T-helper 22 cell (primary cell): Measurements from ENCODE around the gene RAB44.
"Not testable (repeated sequence)": the region's sequence is repeated elsewhere in the genome, so short reads cannot be mapped to it uniquely, and the experiment has no call there.

Source experiments
- DNase-seq: peaks from one replicate; pipeline ENCODE4 v3.0.0-alpha.2; 2020; ENCODE audit warnings: low read depth

The RAB44 gene

GRCh38 chr6:36685926-36686667, 11.5 kb upstream of the RAB44 start:
- no peak for DNase-seq

GRCh38 chr6:36686668-36687513, 10.7 kb upstream of the RAB44 start:
- DNase-seq = no peak

DNA sequence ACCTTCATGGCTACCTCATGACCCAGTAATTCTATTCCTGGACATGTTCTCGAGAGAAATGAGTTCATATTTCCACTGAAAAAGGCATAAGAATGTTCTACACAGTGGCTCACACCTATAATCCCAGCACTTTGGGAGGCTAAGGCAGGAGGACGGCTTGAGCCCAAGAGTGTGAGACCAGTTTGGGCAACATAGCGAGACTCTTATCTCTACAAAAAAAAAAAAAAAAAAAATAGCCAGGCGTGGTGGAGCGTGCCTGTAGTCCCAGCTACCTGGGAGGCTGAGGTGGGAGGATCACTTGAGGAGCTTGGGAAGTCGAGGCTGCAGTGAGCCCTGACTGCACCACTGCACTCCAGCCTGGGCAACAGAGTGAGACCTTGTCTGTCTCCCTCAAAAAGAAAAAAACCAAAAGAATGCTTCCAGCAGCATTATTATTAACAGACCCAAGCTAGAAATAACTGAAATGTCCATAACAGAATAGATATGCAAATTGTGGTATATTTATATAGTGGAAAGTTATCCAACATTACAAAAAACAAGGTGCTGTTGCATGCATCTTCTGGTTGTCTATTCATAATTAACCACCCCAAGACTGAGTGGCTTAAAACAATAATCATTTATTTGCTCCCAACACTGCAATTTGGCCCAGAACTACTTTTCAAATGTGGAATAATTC, 9.4 kb upstream of the RAB44 start:
- no peak for DNase-seq

GRCh38 chr6:36688739-36689075, 8.9 kb upstream of the RAB44 start:
- no peak for DNase-seq

DNA sequence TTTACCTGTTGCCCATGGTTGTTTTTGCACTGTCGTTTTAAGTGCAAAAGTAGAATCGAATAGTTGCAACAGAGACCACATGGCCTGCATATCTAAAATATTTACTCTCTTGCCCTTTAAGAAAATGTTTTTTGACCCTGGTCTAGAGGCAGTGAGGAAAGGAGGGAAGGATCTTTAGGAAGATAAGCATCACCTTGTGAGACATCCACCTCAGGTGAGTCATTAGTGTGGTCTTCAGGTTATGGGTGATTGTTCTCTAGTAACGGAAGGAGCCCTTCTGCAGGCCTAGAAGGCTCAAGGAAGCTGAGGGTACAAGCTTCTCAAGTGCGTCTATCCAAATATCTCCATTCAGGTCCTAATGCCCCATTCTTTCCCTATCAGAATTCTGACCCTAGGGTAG, 6.6 kb upstream of the RAB44 start:
- no peak for DNase-seq

DNA sequence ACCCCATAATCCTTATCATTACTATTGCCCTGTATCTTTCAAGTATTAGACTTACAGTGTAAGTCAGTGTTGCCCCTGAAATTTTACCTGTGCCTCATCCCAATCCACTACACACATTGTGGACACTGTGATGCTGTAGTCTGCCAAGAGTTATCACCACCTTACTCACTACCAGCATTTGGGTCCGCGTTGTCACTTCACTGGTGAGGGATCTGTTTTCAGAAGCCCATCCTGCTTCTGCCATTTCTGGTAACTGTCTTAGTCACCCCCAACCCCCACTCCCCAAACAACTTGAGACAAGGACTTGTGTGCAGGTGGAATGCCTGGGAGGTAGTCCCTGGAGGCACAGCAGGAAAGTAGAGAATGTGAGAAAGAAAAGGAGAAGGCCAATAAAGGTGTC, 6.0 kb upstream of the RAB44 start:
- no peak for DNase-seq

DNA sequence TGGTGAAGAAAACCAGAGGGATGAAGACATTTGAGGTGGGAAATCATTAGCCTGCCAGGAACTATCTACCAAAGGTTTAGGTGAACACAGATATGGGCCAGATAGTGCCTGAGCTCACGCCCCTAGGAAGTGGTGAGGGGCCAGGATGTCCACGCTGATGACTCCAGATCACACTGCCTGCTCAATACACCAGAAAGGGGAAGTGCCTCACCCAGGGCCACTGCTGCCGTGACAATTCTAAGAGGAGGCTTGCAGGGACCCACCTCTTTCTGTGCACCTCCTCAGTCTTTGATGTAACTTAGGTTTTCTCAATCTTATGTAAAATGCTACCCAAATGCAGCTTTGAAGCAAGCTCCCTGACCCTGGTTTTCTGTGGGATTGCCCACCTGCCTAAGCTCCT, 5.4 kb upstream of the RAB44 start:
- no peak for DNase-seq

- DNase-seq = no peak
These were observed 4.5 kb upstream of the RAB44 start for GRCh38 chr6:36692861-36693702.

DNA sequence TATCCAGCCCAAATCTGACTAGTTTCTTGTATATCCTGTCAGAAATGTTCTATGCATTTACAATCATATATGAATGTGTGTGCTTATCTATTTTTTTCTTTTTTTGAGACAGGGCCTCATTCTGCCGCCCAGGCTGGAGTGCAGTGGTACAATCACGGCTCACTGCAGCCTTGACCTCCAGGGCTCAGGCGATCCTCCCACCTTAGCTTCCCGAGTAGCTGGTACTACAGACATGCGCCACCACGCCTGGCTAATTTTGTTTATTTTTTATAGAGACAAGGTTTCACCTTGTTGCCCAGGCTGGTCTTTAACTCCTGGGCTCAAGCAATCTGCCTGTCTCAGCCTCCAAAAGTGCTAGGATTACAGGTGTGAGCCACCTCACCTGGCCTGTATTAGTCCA, 3.0 kb upstream of the RAB44 start:
- no peak for DNase-seq

DNA sequence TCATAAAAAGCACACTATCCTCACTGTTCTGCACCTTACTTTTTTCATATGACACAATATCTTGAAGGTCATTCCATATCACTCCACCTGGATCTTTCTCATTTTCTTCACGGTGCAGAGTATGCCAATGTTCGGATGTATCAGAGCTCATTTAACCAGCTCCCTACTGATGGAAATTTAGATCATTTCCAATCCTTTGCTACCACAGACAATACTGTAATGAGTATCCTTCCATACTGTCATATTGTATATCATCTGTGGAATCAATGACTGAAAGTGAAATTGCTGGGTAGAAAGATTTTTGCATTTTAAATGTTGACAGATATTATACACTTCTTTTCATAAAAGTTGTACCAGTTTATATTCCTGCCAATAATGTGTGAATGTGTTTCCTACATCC, 2.2 kb upstream of the RAB44 start:
- DNase-seq = no peak

- no peak for DNase-seq
These were observed 570 bp downstream of the RAB44 start for GRCh38 chr6:36698196-36698595.

DNA sequence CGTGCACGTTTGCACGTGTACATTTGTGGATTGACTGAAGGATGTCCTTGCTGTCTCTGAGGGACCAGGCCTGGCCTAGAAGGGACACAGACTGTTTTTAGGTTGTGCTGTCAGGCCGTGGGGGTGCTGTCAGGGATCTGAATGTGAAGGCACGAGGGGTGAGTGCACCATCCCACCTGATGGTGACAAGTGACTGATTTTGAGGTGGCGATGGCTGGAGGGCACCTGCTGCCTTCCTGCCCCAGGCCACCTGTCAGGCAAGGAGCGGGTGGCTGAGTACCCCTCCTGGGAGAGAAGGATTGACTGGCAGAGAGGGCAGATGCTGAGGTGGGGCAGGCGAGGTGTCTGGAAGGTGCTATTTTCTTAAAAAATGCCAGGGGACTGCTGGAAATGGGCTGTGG, 1.2 kb downstream of the RAB44 start:
- DNase-seq = no peak

- no peak for DNase-seq
These were observed 1.7 kb downstream of the RAB44 start for GRCh38 chr6:36699348-36699747.

DNA sequence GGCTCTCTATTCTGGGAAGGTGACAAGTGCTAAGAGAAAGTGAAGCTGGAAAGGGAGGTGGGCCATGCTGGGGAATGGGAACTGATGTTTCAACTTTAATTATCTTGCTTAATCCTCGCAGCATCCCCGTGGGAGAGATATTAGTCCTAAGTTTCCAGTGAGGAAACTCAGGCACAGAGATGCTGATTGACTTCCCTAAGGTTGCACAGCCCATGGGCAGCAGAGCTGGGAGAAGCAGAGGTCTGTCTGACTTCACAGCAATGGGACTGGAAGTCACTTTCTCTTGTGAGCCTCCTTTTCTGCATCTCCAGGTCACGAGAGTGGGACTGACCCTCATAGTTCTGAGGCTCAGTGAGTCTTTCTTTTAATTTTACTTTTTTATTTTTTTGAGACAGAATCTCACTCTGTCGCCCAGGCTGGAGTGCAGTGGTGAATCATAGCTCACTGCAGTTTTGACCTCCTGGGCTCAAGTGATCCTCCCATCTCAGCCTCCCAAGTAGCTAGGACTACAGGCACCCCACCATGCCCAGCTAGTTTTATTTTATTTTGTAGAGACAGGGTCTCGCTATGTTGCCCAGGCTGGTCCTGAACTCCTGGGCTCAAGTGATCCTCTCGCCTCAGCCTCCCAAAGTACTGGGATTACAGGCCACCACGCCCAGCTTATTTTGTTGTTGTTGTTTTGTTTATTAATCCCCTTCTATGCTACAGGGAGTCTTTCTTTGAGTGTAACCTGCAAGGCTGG, 2.6 kb downstream of the RAB44 start:
- no peak for DNase-seq

DNA sequence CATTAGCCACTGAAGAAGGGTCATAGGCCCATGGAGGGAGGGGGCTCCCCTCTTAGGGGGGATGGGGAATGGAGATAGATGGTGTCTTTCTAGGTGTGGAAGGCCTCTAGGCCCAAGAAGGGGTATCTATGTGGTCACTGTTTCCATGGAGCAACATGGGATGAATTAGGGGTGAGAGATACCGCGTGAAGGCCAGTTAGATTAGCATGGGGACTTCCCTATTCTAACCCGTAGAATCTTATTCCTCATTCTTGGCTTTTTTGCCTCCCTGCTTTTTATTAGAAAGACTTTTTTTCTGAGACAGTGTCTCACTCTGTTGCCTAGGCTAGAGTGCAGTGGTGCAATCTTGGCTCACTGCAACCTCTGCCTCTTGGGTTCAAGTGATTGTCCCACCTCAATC, 3.2 kb downstream of the RAB44 start:
- no peak for DNase-seq

- no peak for DNase-seq
These were observed 3.9 kb downstream of the RAB44 start for GRCh38 chr6:36701401-36701991.

- no peak for DNase-seq
These were observed 5.0 kb downstream of the RAB44 start for GRCh38 chr6:36702656-36703055.

DNA sequence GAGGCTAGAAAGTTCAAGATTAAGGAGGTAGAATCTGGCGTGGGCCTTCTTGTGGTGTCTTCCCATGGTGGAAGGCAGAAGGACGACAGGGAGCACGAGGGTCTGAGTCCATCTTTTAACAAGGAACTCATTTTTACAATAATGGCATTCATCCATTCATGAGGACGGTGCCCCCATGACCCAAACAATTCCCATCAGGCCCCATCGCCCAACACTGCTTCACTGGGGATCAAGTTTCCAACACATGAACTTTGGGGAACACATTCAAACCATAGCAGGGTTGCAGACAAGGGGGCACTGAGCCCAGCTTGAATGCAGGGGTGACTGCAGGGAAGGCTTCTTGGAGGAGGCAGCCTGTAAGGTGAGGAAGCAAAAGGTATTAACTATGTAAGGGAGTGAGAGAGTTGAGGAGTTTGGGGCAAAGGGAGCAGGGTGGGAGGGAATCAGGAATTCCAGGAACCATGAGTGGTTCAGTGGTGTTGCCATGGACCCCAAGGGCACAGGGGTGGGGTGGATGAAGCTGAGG, 5.5 kb downstream of the RAB44 start:
- DNase-seq = no peak

DNA sequence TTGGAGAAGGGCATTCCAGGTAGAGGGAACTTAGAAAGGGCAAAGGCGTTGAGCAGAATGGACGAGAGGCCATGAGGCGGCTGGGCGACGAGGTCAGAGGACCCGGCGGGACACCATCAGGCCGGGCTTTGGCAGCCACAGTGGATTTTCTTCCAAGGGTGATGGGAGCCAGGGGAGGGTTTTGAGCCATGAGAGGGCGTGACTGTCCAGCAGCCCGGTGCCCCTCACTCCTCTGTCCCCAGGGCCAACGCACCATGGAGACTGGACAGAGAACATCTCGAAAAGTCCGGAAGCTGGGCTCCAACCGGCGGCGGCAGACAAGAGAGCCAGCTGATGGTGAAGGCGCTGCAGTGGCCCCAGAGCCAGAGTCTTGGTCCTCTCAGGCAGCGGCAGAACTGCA, 6.4 kb downstream of the RAB44 start:
- DNase-seq = no peak

DNA sequence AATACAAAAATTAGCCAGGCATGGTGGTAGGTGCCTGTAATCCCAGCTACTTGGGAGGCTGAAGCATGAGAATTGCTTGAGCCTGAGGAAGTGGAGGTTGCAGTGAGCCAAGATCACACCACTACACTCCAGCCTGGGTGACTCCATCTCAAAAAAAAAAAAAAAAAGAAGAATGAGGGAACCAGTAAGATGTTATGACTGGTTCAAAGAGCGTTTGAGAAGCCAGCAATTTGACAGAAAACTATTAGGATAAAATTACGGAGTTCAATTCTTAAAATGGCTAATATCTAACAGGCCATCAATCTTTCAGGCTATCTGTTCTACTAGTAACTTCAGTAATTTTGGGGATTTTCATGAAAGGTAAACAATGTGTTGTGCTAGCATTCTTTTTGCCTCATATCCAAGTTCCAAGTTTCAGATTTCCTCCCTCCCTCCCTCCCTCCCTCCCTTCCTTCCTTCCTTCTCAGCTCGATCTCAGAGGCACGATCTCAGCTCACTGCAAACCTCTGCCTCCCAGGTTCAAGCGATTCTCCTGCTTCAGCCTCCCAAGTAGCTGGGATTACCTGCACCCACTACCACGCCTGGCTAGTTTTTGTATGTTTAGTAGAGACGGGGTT, 7.4 kb downstream of the RAB44 start:
- not testable (repeated sequence) for DNase-seq
